Measurements from ENCODE around the gene CDYL.

DNA sequence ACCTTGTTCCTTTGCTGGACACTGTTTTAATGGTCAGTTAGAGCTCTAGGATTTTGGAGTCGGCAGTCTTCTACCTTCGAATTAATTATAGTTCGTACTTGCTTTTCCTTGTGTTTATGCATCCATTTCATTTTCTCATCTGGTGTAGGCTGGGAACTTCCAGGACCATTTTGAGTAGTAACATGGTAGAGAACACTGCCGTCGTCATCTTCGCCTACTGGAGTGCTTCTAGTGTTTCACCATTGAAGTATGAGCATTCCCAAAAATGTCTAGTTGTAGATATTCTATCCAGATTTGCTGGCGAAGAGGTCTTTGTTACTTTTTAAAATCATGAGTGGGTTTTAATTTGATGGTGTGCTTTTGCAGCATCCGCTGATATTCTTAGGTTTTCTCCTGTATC lies 36.9 kb downstream of the CDYL start:
- TF ChIP-seq, protein P1, sequence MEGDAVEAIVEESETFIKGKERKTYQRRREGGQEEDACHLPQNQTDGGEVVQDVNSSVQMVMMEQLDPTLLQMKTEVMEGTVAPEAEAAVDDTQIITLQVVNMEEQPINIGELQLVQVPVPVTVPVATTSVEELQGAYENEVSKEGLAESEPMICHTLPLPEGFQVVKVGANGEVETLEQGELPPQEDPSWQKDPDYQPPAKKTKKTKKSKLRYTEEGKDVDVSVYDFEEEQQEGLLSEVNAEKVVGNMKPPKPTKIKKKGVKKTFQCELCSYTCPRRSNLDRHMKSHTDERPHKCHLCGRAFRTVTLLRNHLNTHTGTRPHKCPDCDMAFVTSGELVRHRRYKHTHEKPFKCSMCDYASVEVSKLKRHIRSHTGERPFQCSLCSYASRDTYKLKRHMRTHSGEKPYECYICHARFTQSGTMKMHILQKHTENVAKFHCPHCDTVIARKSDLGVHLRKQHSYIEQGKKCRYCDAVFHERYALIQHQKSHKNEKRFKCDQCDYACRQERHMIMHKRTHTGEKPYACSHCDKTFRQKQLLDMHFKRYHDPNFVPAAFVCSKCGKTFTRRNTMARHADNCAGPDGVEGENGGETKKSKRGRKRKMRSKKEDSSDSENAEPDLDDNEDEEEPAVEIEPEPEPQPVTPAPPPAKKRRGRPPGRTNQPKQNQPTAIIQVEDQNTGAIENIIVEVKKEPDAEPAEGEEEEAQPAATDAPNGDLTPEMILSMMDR (IDR thresholded peaks at IDR 0.05) = no peak
- no peak for TF ChIP-seq POLR2A (IDR thresholded peaks at IDR 0.05)

Data from ovary (tissue), 3 donors.